GM12878 (cell line): Measurements from ENCODE around the gene SCD5. TPM values are rescaled to one million over a fixed set of nuclear protein-coding genes. Genes with fewer than 3 reads are reported as not detected.

Source experiments
- ATAC-seq: fragments of 200-7000 bp; cut with Tn5 transposase; 3 replicates; pipeline ENCODE4 v1.9.1; 2020; ENCODE audit warnings: mild to moderate bottlenecking, moderate library complexity
- BruUV-seq: library from RNA; stranded (reverse); fragments of 400-500 nt; replicated peaks from 2 replicates; lab custom pipeline; 2021; lab: Mats Ljungman, UMichigan
- CTCF ChIA-PET: fragments of 300-600 bp; sonication (Branson Sonifier 250); formaldehyde crosslinking; extraction: SDS; loops from one replicate; lab custom pipeline; 2021; ENCODE audit warnings: inconsistent platforms; lab: Yijun Ruan, JAX
- POLR2A ChIA-PET: fragments of 350-600 bp; formaldehyde crosslinking; extraction: SDS; loops from one replicate; lab custom pipeline; 2021; ENCODE audit warnings: inconsistent platforms; lab: Charles Lee
- RAD21 ChIA-PET: fragments of 300-600 bp; sonication (Branson Sonifier 250); formaldehyde crosslinking; loops from one replicate; lab custom pipeline; 2023; ENCODE audit warnings: antibody characterized with exemption; ENCODE audit not compliant: unreplicated experiment; lab: Charles Lee
- SMC1A ChIA-PET: fragments of 300-600 bp; sonication (Branson Sonifier 250); formaldehyde crosslinking; loops from one replicate; lab custom pipeline; 2023; ENCODE audit not compliant: unreplicated experiment, uncharacterized antibody; lab: Charles Lee
- DNase-seq: peaks from one replicate; pipeline ENCODE4 v3.0.0-alpha.2; 2011; ENCODE audit warnings: low read depth, low spot score
- FAIRE-seq: peaks from 3 replicates; lab custom pipeline; 2011; peaks lifted over from hg19 to GRCh38; lab: Jason Lieb, UNC
- H2AFZ ChIP-seq: 2 replicates; pipeline ENCODE4 v1.6.0; 2011; ENCODE audit warnings: low read depth, low read length, control low read depth; ENCODE audit not compliant: control insufficient read depth
- H3K27ac ChIP-seq: 2 replicates; pipeline ENCODE4 v1.5.1; 2011; ENCODE audit warnings: control low read depth; ENCODE audit not compliant: control insufficient read depth, insufficient read depth
- H3K27me3 ChIP-seq, 2 experiments: replicated peaks in 1 of 2; 2 replicates each; pipeline versions ENCODE4 v1.6.0 to v1.6.1; 2011; ENCODE audit warnings: low read length in 1 of 2; ENCODE audit not compliant: control insufficient read depth in 2 of 2, insufficient read depth in 2 of 2
- H3K36me3 ChIP-seq, 2 experiments: 2 replicates each; pipeline ENCODE4 v1.5.1; 2011; ENCODE audit warnings: low read length in 1 of 2; ENCODE audit not compliant: control insufficient read depth in 2 of 2, insufficient read depth in 2 of 2
- H3K4me1 ChIP-seq: 2 replicates; pipeline ENCODE4 v1.6.1; 2011; ENCODE audit warnings: mild to moderate bottlenecking, low read length, moderate library complexity, mixed read lengths; ENCODE audit not compliant: control insufficient read depth, insufficient read depth
- H3K4me2 ChIP-seq: 2 replicates; pipeline ENCODE4 v1.6.0; 2011; ENCODE audit warnings: control low read depth; ENCODE audit not compliant: control insufficient read depth, insufficient read depth
- H3K4me3 ChIP-seq: fragments of 200-600 bp; sonication (generic); 2 replicates; pipeline ENCODE4 v1.5.1; 2016
- H3K79me2 ChIP-seq: 2 replicates; pipeline ENCODE4 v1.6.0; 2011; ENCODE audit warnings: low read length; ENCODE audit not compliant: control insufficient read depth, insufficient read depth
- H3K9ac ChIP-seq: 2 replicates; pipeline ENCODE4 v1.8.0; 2011; ENCODE audit warnings: low read length, control low read depth, mixed read lengths; ENCODE audit not compliant: control insufficient read depth, insufficient read depth
- H3K9me3 ChIP-seq: replicated peaks from 3 replicates; pipeline ENCODE4 v1.5.1; 2011; ENCODE audit warnings: mild to moderate bottlenecking, low read length; ENCODE audit not compliant: control insufficient read depth, insufficient read depth
- H4K20me1 ChIP-seq: 2 replicates; pipeline ENCODE4 v1.6.0; 2011; ENCODE audit not compliant: control insufficient read depth, insufficient read depth
- CBX5 ChIP-seq: sonication (generic); IDR thresholded peaks from 2 replicates; pipeline ENCODE4 v1.6.1; 2016; ENCODE audit warnings: low read depth, moderate library complexity, mild to moderate bottlenecking, inconsistent platforms
- EED ChIP-seq: sonication (generic); IDR thresholded peaks from 2 replicates; pipeline ENCODE4 v1.6.1; 2016; ENCODE audit warnings: antibody characterized with exemption, low read depth
- GATAD2B ChIP-seq: fragments of 450-650 bp; conservative IDR thresholded peaks from 2 replicates; pipeline ENCODE4 v1.6.1; 2017; ENCODE audit warnings: low read depth, mild to moderate bottlenecking, moderate library complexity
- MEF2B ChIP-seq: fragments of 450-650 bp; IDR thresholded peaks from 2 replicates; pipeline ENCODE4 v1.6.1; 2018; ENCODE audit warnings: mild to moderate bottlenecking, moderate library complexity; ENCODE audit not compliant: partially characterized antibody, poor library complexity, severe bottlenecking
- MLLT1 ChIP-seq: fragments of 450-650 bp; IDR thresholded peaks from 2 replicates; pipeline ENCODE4 v1.6.1; 2016; ENCODE audit warnings: mild to moderate bottlenecking
- REST ChIP-seq: IDR thresholded peaks from 2 replicates; pipeline ENCODE4 v1.6.1; 2012; ENCODE audit warnings: mild to moderate bottlenecking, low read depth, low read length
- SPI1 ChIP-seq: IDR thresholded peaks from 2 replicates; pipeline ENCODE4 v1.6.1; 2011; ENCODE audit warnings: low read depth, mild to moderate bottlenecking, low read length, moderate library complexity, borderline replicate concordance; ENCODE audit not compliant: insufficient read depth
- ZBTB4 ChIP-seq: fragments of 450-650 bp; formaldehyde crosslinking; IDR thresholded peaks from 2 replicates; pipeline ENCODE4 v1.4.0; 2022; ENCODE audit warnings: mild to moderate bottlenecking, moderate library complexity
- ZNF274 ChIP-seq: IDR thresholded peaks from one replicate; pipeline ENCODE4 v1.8.0; 2011; ENCODE audit not compliant: insufficient read length, insufficient read depth
- ZNF592 ChIP-seq: fragments of 450-650 bp; IDR thresholded peaks from 2 replicates; pipeline ENCODE4 v1.6.1; 2017; ENCODE audit warnings: mild to moderate bottlenecking, moderate library complexity
- WGBS: methylation state at CpG from one replicate; pipeline ENCODE4 v1.1.6; 2016; ENCODE audit warnings: low lambda C conversion rate; ENCODE audit not compliant: insufficient replicate concordance, insufficient coverage; ENCODE audit errors: missing lambda C conversion rate; 5-methylcytosine and 5-hydroxymethylcytosine counted together
- in situ Hi-C: fragments of 300-500 bp; cut with MboI; formaldehyde crosslinking; loops from 9 replicates; pipeline ENCODE4 v1.14.3; 2018; ENCODE audit warnings: mixed read lengths
- intact Hi-C: fragments of 100-400 bp; cut with micrococcal nuclease; formaldehyde crosslinking; loops from one replicate; pipeline ENCODE4 v1.14.2; 2022; ENCODE audit not compliant: unreplicated experiment
- polyA plus RNA-seq, 11 experiments: library from polyadenylated mRNA; depleted of rRNA in 4 of 11; unstranded in 6 of 11; stranded (reverse) in 5 of 11; fragments of >200 nt; fragmentation: Nextera tagmentation in 4 of 11; fragmentation: Illumina TruSeq in 1 of 11; extraction: Ambion mirVana in 4 of 11; extraction: Trizol in 1 of 11; gene quantifications; 1 replicate in 1 of 11; 2 replicates in 10 of 11; pipeline versions ENCODE4 v1.2.1 to v1.2.3, GENCODE V29; 2011 to 2016; ENCODE audit warnings: inconsistent platforms in 2 of 11, missing spikeins in 2 of 11, low read depth in 1 of 11
- total RNA-seq, 4 experiments: library from RNA; depleted of rRNA in 3 of 4; stranded (reverse); fragments of >200 nt in 3 of 4; fragmentation: Illumina TruSeq in 1 of 4; extraction: Trizol in 1 of 4; gene quantifications; 2 replicates each; pipeline versions ENCODE4 v1.2.1 to v1.2.3, GENCODE V29; 2013 to 2021

The SCD5 gene
- total and polyA plus RNA-seq, 10 of the 15 experiments (the other 5 are each of a cell fraction or from before 2014, with no cell fraction given): 2.4 to 15.0 (median 4.2) TPM

- ATAC-seq (no peak), DNase-seq (no peak), FAIRE-seq (no peak)
- no peak overlapping the region for H3K4me3 ChIP-seq
- no peak overlapping the region for H2AFZ ChIP-seq
- ChIA-PET SMC1A (no interaction called here), POLR2A (no interaction called here), RAD21 (no interaction called here), CTCF (no interaction called here)
- H3K4me1 ChIP-seq: no peaks in the 10 kb centered on the region
- no peaks in the 10 kb centered on the region for H3K36me3 ChIP-seq
- no peak overlapping the region for H3K4me2 ChIP-seq
- no peaks in the 10 kb centered on the region for H4K20me1 ChIP-seq
- H3K27me3 ChIP-seq: no peaks in the 10 kb centered on the region
- intact Hi-C loops: no loop called here
- H3K27ac ChIP-seq: no peak overlapping the region
- in situ Hi-C loops: no loop called here
- no peaks in the 10 kb centered on the region for H3K79me2 ChIP-seq
- H3K9ac ChIP-seq: no peak overlapping the region
- no peaks in the 10 kb centered on the region for H3K9me3 ChIP-seq
- no TSS peak for BruUV-seq
- WGBS: 30% methylated on average over 18 of the region's 18 CpGs
- TF ChIP-seq CBX5 (no peak), GATAD2B (no peak), SPI1 (no peak), ZBTB4 (CRISPR knock-in tag) (no peak), EED (no peak), ZNF592 (no peak), MEF2B (no peak), MLLT1 (no peak), REST (no peak), ZNF274 (no peak)
These were observed 106.4 kb downstream of the SCD5 start for GRCh38 chr4:82692101-82692780.
